Measurements from ENCODE around the gene RGS6.
A peak's percentile ranks its signal among the peaks of the same experiment; 100 is the strongest.

RGS6 gene

GRCh38 chr14:72510566-72510965 lies 578.3 kb downstream of the RGS6 start:
- Histone ChIP-seq H3K27ac (no peak overlapping the region), H3K9me3 (no peaks in the 10 kb centered on the region), H3K27me3 (no peaks in the 10 kb centered on the region), H3K4me1 (peaks cover 16% of the 10 kb centered on the region), H3K4me3 (no peak overlapping the region), H3K4me2 (no peak overlapping the region), H3K36me3 (no peaks in the 10 kb centered on the region), H4K20me1 (no peaks in the 10 kb centered on the region), H3K9ac (no peak overlapping the region)
- TF ChIP-seq Cebpa-rat (IDR thresholded peaks at IDR 0.05), result no peak

- Histone ChIP-seq H4K20me1 (no peaks in the 10 kb centered on the region), H3K4me2 (no peak overlapping the region), H3K27me3 (no peaks in the 10 kb centered on the region), H3K4me3 (no peak overlapping the region), H3K27ac (no peak overlapping the region), H3K36me3 (no peaks in the 10 kb centered on the region), H3K9ac (no peak overlapping the region), H3K9me3 (no peaks in the 10 kb centered on the region), H3K4me1 (peaks cover 20% of the 10 kb centered on the region)
- TF ChIP-seq Cebpa-rat (IDR thresholded peaks at IDR 0.05), result no peak
Measured at GRCh38 chr14:72512281-72512680, 580.1 kb downstream of the RGS6 start.

GRCh38 chr14:72512925-72513324 lies 580.7 kb downstream of the RGS6 start:
- no peak overlapping the region for H3K4me2 ChIP-seq
- no peaks in the 10 kb centered on the region for H3K9me3 ChIP-seq
- no peaks in the 10 kb centered on the region for H4K20me1 ChIP-seq
- H3K4me1 ChIP-seq, result peaks cover 26% of the 10 kb centered on the region
- 0 out of 2 replicates have a peak, but pooled peaks have one; percentile 8 for TF ChIP-seq Cebpa-rat (IDR thresholded peaks at IDR 0.05)
- H3K4me3 ChIP-seq, result no peak overlapping the region
- H3K27me3 ChIP-seq, result no peaks in the 10 kb centered on the region
- no peaks in the 10 kb centered on the region for H3K36me3 ChIP-seq
- no peak overlapping the region for H3K9ac ChIP-seq
- H3K27ac ChIP-seq, result no peak overlapping the region

GRCh38 chr14:72513346-72513745 lies 581.1 kb downstream of the RGS6 start:
- no peak overlapping the region for H3K27ac ChIP-seq
- H3K4me3 ChIP-seq, result no peak overlapping the region
- no peaks in the 10 kb centered on the region for H3K36me3 ChIP-seq
- no peaks in the 10 kb centered on the region for H4K20me1 ChIP-seq
- no peaks in the 10 kb centered on the region for H3K27me3 ChIP-seq
- H3K4me1 ChIP-seq, result peaks cover 30% of the 10 kb centered on the region
- TF ChIP-seq Cebpa-rat (IDR thresholded peaks at IDR 0.05), result peak; percentile 2; the same call in 1 of the 2 replicates
- peak overlapping the region; percentile 69 for H3K4me2 ChIP-seq
- no peaks in the 10 kb centered on the region for H3K9me3 ChIP-seq
- no peak overlapping the region for H3K9ac ChIP-seq

DNA sequence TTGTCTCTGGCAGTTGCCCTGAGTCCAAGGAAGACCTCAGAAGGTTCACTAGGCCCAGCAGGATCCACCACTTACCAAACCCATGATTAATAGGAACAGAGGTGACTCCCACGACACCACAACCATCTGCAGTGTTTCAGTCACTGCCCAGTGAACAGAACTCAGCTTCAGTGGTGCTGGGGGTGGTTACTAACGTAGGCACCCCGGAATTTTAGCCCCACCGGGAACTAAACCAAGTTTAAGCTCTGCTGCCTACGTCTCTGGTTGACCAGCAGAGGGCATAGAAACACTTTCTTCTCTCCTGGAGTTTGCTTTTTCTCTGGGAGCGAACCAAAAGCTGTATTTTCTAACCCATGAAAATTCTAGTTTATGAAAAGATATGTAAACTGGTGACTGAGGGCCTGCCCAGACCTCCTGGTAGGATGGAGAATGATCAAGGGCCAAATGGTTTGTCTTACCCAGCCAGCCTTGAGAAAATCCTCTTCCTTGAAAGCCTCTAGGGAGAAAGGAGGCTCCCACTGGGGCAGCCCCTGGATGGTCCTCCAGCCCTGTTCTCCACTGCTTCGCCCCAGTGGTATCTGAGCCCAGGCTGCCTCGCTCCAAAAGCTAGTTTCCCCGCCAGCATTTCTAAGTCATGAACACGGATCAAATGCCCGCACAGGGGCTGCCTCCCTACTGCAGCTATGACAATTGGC lies 581.9 kb downstream of the RGS6 start:
- no peak for TF ChIP-seq Cebpa-rat (IDR thresholded peaks at IDR 0.05)
- Histone ChIP-seq H3K4me1 (peaks cover 38% of the 10 kb centered on the region), H3K9me3 (no peaks in the 10 kb centered on the region), H3K4me3 (no peak overlapping the region), H4K20me1 (no peaks in the 10 kb centered on the region), H3K27ac (no peak overlapping the region), H3K9ac (no peak overlapping the region), H3K36me3 (no peaks in the 10 kb centered on the region), H3K4me2 (peak overlapping the region; percentile 69), H3K27me3 (no peaks in the 10 kb centered on the region)

GRCh38 chr14:72514660-72515025 lies 582.4 kb downstream of the RGS6 start:
- no peaks in the 10 kb centered on the region for H3K36me3 ChIP-seq
- peak overlapping the region; percentile 69 for H3K4me2 ChIP-seq
- no peak overlapping the region for H3K4me3 ChIP-seq
- H3K9me3 ChIP-seq, result peaks cover 2% of the 10 kb centered on the region; the same call in 1 of the 2 replicates
- H3K4me1 ChIP-seq, result peaks cover 43% of the 10 kb centered on the region
- H3K27ac ChIP-seq, result no peak overlapping the region
- no peak for TF ChIP-seq Cebpa-rat (IDR thresholded peaks at IDR 0.05)
- no peaks in the 10 kb centered on the region for H3K27me3 ChIP-seq
- H4K20me1 ChIP-seq, result no peaks in the 10 kb centered on the region
- H3K9ac ChIP-seq, result no peak overlapping the region

DNA sequence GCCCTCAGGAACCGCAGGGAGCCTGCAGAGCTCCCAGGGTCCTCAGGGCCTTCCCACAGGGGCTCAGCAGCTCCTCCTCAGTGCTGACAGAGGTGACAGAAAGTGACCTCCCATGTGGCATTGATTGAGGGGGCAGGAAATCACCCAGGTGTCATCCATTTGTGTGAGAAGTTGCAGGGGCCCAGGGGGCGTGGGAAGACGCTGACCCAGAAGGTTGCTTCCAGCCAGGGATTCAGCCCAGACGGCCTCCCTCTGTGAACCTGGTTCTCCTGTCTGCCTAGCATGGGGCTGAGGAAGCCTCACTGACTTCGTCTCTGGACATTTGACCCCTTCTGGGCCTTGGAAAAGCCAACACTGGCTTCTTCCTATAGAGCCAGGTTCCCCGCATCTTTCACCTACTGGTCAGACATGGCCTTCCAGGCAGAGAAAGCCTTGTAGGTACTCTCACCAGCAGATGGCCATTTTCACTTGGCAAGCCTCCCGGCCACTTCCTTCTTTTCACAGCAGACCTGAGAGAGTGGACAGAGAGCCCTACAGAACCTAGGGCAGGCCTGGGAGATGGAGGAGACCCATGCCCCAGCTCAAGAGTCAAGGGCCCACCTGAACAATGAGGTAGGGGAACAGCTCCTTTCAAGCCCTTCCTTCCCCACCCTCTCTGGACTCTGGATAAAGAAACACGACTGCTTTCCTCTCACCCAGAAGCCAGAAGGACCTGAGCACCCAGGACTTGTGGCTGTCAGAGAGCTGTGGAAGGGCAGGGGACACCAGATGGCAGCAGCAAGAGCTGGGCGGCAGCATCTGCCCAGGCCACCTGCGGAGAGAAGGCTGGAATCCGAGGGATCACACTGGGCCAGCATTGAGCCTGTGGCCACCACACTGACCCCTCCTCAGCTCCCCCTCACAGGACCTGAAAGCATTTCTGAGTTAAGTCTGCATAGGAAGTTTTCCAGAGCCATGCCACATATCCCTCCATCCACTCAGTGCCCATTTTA lies 583.8 kb downstream of the RGS6 start:
- Histone ChIP-seq H3K36me3 (no peaks in the 10 kb centered on the region), H3K9ac (no peak overlapping the region), H3K27ac (no peak overlapping the region)

GRCh38 chr14:72516936-72517700 lies 584.9 kb downstream of the RGS6 start:
- H3K9me3 ChIP-seq, result peaks cover 16% of the 10 kb centered on the region
- peak overlapping the region; percentile 81 for H3K4me2 ChIP-seq
- peaks cover 46% of the 10 kb centered on the region for H3K4me1 ChIP-seq
- H3K4me3 ChIP-seq, result no peak overlapping the region
- no peak for TF ChIP-seq Cebpa-rat (IDR thresholded peaks at IDR 0.05)
- H3K27me3 ChIP-seq, result no peaks in the 10 kb centered on the region
- no peaks in the 10 kb centered on the region for H3K36me3 ChIP-seq
- no peaks in the 10 kb centered on the region for H4K20me1 ChIP-seq
- H3K9ac ChIP-seq, result no peak overlapping the region
- no peak overlapping the region for H3K27ac ChIP-seq

More for the DNA sequence above, 583.8 kb downstream of the RGS6 start:
- TF ChIP-seq Cebpa-rat (IDR thresholded peaks at IDR 0.05), result no peak
- Histone ChIP-seq H4K20me1 (no peaks in the 10 kb centered on the region), H3K9me3 (peaks cover 16% of the 10 kb centered on the region), H3K4me1 (peaks cover 46% of the 10 kb centered on the region), H3K4me3 (no peak overlapping the region), H3K4me2 (no peak overlapping the region), H3K27me3 (no peaks in the 10 kb centered on the region)

GRCh38 chr14:72517736-72518135 lies 585.5 kb downstream of the RGS6 start:
- Histone ChIP-seq H3K4me2 (peak overlapping the region; percentile 81), H3K27ac (0 out of 2 replicates have a peak overlapping the region, but pooled peaks have one; percentile 45), H4K20me1 (no peaks in the 10 kb centered on the region), H3K9me3 (peaks cover 16% of the 10 kb centered on the region), H3K9ac (no peak overlapping the region), H3K4me3 (no peak overlapping the region), H3K4me1 (peaks cover 46% of the 10 kb centered on the region), H3K36me3 (no peaks in the 10 kb centered on the region), H3K27me3 (no peaks in the 10 kb centered on the region)
- no peak for TF ChIP-seq Cebpa-rat (IDR thresholded peaks at IDR 0.05)
